CD8-positive, alpha-beta memory T cell (primary cell): ENCODE results near the gene RPS19. TPM values are rescaled to one million over a fixed set of nuclear protein-coding genes. Genes with fewer than 3 reads are reported as not detected.
A peak's percentile ranks its signal among the peaks of the same experiment; 100 is the strongest.
"Not testable (repeated sequence)": the region's sequence is repeated elsewhere in the genome, so short reads cannot be mapped to it uniquely, and the experiment has no call there.

ENCODE experiments used
- CTCF ChIA-PET: fragments of 350-600 bp; sonication (Branson Sonifier 250); formaldehyde crosslinking; loops from one replicate; lab custom pipeline; 2021; ENCODE audit warnings: antibody characterized with exemption; lab: Charles Lee
- POLR2A ChIA-PET: fragments of 350-600 bp; sonication (Branson Sonifier 250); formaldehyde crosslinking; loops from one replicate; lab custom pipeline; 2021; ENCODE audit warnings: antibody characterized with exemption; lab: Charles Lee
- DNase-seq, 5 donors: peaks; one replicate each; pipeline versions ENCODE4 v3.0.0 to v3.0.0-alpha.2; 2020 to 2022; ENCODE audit warnings: mixed read lengths in 1 of 5
- H3K27ac ChIP-seq: one replicate; pipeline ENCODE4 v1.7.0; 2013; ENCODE audit warnings: low read depth, mild to moderate bottlenecking, low read length, moderate library complexity
- H3K27me3 ChIP-seq: 2 replicates; pipeline ENCODE4 v1.7.0; 2013; ENCODE audit warnings: low read length, mild to moderate bottlenecking; ENCODE audit not compliant: insufficient read depth, poor library complexity, severe bottlenecking
- H3K36me3 ChIP-seq: 2 replicates; pipeline ENCODE4 v1.7.0; 2013; ENCODE audit warnings: mild to moderate bottlenecking, low read length, moderate library complexity; ENCODE audit not compliant: insufficient read depth
- H3K4me1 ChIP-seq: 2 replicates; pipeline ENCODE4 v1.7.0; 2013; ENCODE audit warnings: mild to moderate bottlenecking, low read length, moderate library complexity; ENCODE audit not compliant: insufficient read depth
- H3K4me3 ChIP-seq: 2 replicates; pipeline ENCODE4 v1.7.0; 2013; ENCODE audit warnings: mild to moderate bottlenecking, low read length
- H3K9me3 ChIP-seq: 2 replicates; pipeline ENCODE4 v1.7.0; 2013; ENCODE audit warnings: mild to moderate bottlenecking, low read length
- H3K27ac Mint-ChIP-seq, 8 donors: one replicate each; pipeline ENCODE4 v1.8.0; 2020 to 2021; ENCODE audit warnings: mixed read lengths in 8 of 8, mild to moderate bottlenecking in 6 of 8, inconsistent platforms in 3 of 8, moderate library complexity in 3 of 8
- H3K27me3 Mint-ChIP-seq, 2 donors: one replicate each; pipeline ENCODE4 v1.8.0; 2020 to 2021; ENCODE audit warnings: mixed read lengths in 2 of 2, mild to moderate bottlenecking in 1 of 2, moderate library complexity in 1 of 2
- H3K36me3 Mint-ChIP-seq, 3 donors: one replicate each; pipeline ENCODE4 v1.8.0; 2020 to 2021; ENCODE audit warnings: mixed read lengths in 3 of 3, inconsistent platforms in 1 of 3, mild to moderate bottlenecking in 1 of 3
- H3K4me1 Mint-ChIP-seq, 3 donors: one replicate each; pipeline ENCODE4 v1.8.0; 2020 to 2021; ENCODE audit warnings: mixed read lengths in 3 of 3, inconsistent platforms in 1 of 3, mild to moderate bottlenecking in 1 of 3
- H3K4me3 Mint-ChIP-seq, 7 donors: one replicate each; pipeline ENCODE4 v1.8.0; 2020 to 2021; ENCODE audit warnings: mixed read lengths in 7 of 7, mild to moderate bottlenecking in 6 of 7, moderate library complexity in 4 of 7, inconsistent platforms in 2 of 7
- H3K9me3 Mint-ChIP-seq, 5 donors: one replicate each; pipeline ENCODE4 v1.8.0; 2020 to 2022; ENCODE audit warnings: mixed read lengths in 5 of 5, mild to moderate bottlenecking in 3 of 5, moderate library complexity in 2 of 5, inconsistent platforms in 1 of 5
- polyA plus RNA-seq: library from polyadenylated mRNA; unstranded; fragments of 300-500 nt; fragmentation: Illumina TruSeq; gene quantifications from one replicate; pipeline ENCODE4 v1.2.3, GENCODE V29; 2021
- total RNA-seq, 2 experiments: library from RNA; stranded (reverse); gene quantifications; one replicate each; pipeline ENCODE4 v1.2.3, GENCODE V29; 2021

The RPS19 gene
- total and polyA plus RNA-seq, 3 experiments from 2014 or later = 3,036 to 6,195 (median 3,142) TPM

- Histone ChIP-seq H3K9me3 (no peaks in the 10 kb centered on the region), H3K36me3 (no peaks in the 10 kb centered on the region), H3K27ac (no peak overlapping the region), H3K4me3 (no peak overlapping the region), H3K27me3 (peaks cover 36% of the 10 kb centered on the region), H3K4me1 (peaks cover 55% of the 10 kb centered on the region)
- Mint-ChIP-seq H3K9me3 (no peaks in the 10 kb centered on the region), H3K36me3 (peaks cover 0 to 4% (median 0%) of the 10 kb centered on the region in 3 donors), H3K4me1 (peaks cover 35 to 53% (median 37%) of the 10 kb centered on the region in 3 donors), H3K4me3 (peak overlapping the region in 5 of 7 donors; percentile 28 to 50 (median 30)), H3K27ac (peak overlapping the region in 2 of 8 donors; percentile 34 to 61), H3K27me3 (peaks cover 8 to 19% of the 10 kb centered on the region in 2 donors)
- ChIA-PET CTCF (no interaction called here), POLR2A (no interaction called here)
- no peak for DNase-seq
Measured at GRCh38 chr19:41913538-41914423, 53.7 kb downstream of the RPS19 start.

GRCh38 chr19:41914424-41914834 is 54.4 kb downstream of the RPS19 start:
- H3K36me3 ChIP-seq, DNase-seq, H3K9me3 ChIP-seq, H3K36me3 Mint-ChIP-seq, POLR2A ChIA-PET, H3K9me3 Mint-ChIP-seq, CTCF ChIA-PET, H3K4me3 ChIP-seq, H3K27ac ChIP-seq: not testable (repeated sequence)
- H3K27me3 Mint-ChIP-seq = peaks cover 8 to 19% of the 10 kb centered on the region in 2 donors
- H3K4me3 Mint-ChIP-seq = peak overlapping the region in 2 of 7 donors; percentile 28 to 34
- Histone ChIP-seq H3K4me1 (peaks cover 55% of the 10 kb centered on the region), H3K27me3 (peaks cover 36% of the 10 kb centered on the region)
- H3K27ac Mint-ChIP-seq = peak overlapping the region in 2 of 8 donors; percentile 34 to 61
- peaks cover 34 to 46% (median 35%) of the 10 kb centered on the region in 3 donors for H3K4me1 Mint-ChIP-seq

GRCh38 chr19:41915021-41915775 is 55.1 kb downstream of the RPS19 start:
- peaks cover 31 to 42% (median 35%) of the 10 kb centered on the region in 3 donors for H3K4me1 Mint-ChIP-seq
- H3K4me3 Mint-ChIP-seq = peak overlapping the region in 1 of 7 donors; percentile 30
- ChIA-PET POLR2A (no interaction called here), CTCF (no interaction called here)
- no peaks in the 10 kb centered on the region for H3K9me3 ChIP-seq
- no peak for DNase-seq
- no peaks in the 10 kb centered on the region for H3K36me3 Mint-ChIP-seq
- no peak overlapping the region for H3K27ac Mint-ChIP-seq
- no peaks in the 10 kb centered on the region for H3K9me3 Mint-ChIP-seq
- H3K27me3 ChIP-seq = peaks cover 36% of the 10 kb centered on the region
- no peak overlapping the region for H3K27ac ChIP-seq
- H3K36me3 ChIP-seq = no peaks in the 10 kb centered on the region
- peaks cover 8 to 19% of the 10 kb centered on the region in 2 donors for H3K27me3 Mint-ChIP-seq
- H3K4me1 ChIP-seq = peaks cover 55% of the 10 kb centered on the region
- H3K4me3 ChIP-seq = peak overlapping the region; percentile 25

GRCh38 chr19:41915776-41916414 is 55.8 kb downstream of the RPS19 start:
- Mint-ChIP-seq H3K4me1 (peaks cover 24 to 35% (median 29%) of the 10 kb centered on the region in 3 donors), H3K27ac (no peak overlapping the region), H3K27me3 (peaks cover 8 to 19% of the 10 kb centered on the region in 2 donors), H3K4me3 (no peak overlapping the region), H3K36me3 (no peaks in the 10 kb centered on the region), H3K9me3 (no peaks in the 10 kb centered on the region)
- Histone ChIP-seq H3K4me3 (peak overlapping the region; percentile 25), H3K4me1 (peaks cover 51% of the 10 kb centered on the region), H3K9me3 (no peaks in the 10 kb centered on the region), H3K27ac (no peak overlapping the region), H3K36me3 (no peaks in the 10 kb centered on the region), H3K27me3 (peaks cover 36% of the 10 kb centered on the region)
- POLR2A ChIA-PET = interaction anchor here (0.6 kb wide), 1 partner anchor 42 kb away, joined by 4 read pairs; no protein-coding TSS in a partner anchor
- CTCF ChIA-PET = no interaction called here
- DNase-seq = no peak

- H3K27me3 Mint-ChIP-seq = peaks cover 15 to 18% of the 10 kb centered on the region in 2 donors
- Histone ChIP-seq H3K27ac (no peak overlapping the region), H3K4me3 (no peak overlapping the region), H3K4me1 (peaks cover 42% of the 10 kb centered on the region), H3K27me3 (peaks cover 36% of the 10 kb centered on the region), H3K9me3 (no peaks in the 10 kb centered on the region), H3K36me3 (no peaks in the 10 kb centered on the region)
- H3K27ac Mint-ChIP-seq = no peak overlapping the region
- H3K4me3 Mint-ChIP-seq = no peak overlapping the region
- no peaks in the 10 kb centered on the region for H3K9me3 Mint-ChIP-seq
- H3K4me1 Mint-ChIP-seq = peaks cover 15 to 27% (median 15%) of the 10 kb centered on the region in 3 donors
- H3K36me3 Mint-ChIP-seq = no peaks in the 10 kb centered on the region
- POLR2A ChIA-PET = no interaction called here
- CTCF ChIA-PET = no interaction called here
- no peak for DNase-seq
Measured at GRCh38 chr19:41917676-41918075, 57.6 kb downstream of the RPS19 start.

GRCh38 chr19:41918095-41918494 is 58.0 kb downstream of the RPS19 start:
- ChIA-PET POLR2A (no interaction called here), CTCF (no interaction called here)
- Mint-ChIP-seq H3K27me3 (peaks cover 15 to 20% of the 10 kb centered on the region in 2 donors), H3K9me3 (no peaks in the 10 kb centered on the region), H3K36me3 (no peaks in the 10 kb centered on the region), H3K4me1 (peaks cover 15 to 25% (median 15%) of the 10 kb centered on the region in 3 donors), H3K27ac (no peak overlapping the region), H3K4me3 (no peak overlapping the region)
- no peak for DNase-seq
- no peak overlapping the region for H3K4me3 ChIP-seq
- H3K9me3 ChIP-seq = no peaks in the 10 kb centered on the region
- H3K27ac ChIP-seq = no peak overlapping the region
- H3K4me1 ChIP-seq = peaks cover 42% of the 10 kb centered on the region
- peaks cover 36% of the 10 kb centered on the region for H3K27me3 ChIP-seq
- no peaks in the 10 kb centered on the region for H3K36me3 ChIP-seq

GRCh38 chr19:41918653-41919244 is 58.7 kb downstream of the RPS19 start:
- no peak overlapping the region for H3K4me3 Mint-ChIP-seq
- Histone ChIP-seq H3K9me3 (no peaks in the 10 kb centered on the region), H3K27me3 (peaks cover 30% of the 10 kb centered on the region), H3K4me1 (peaks cover 36% of the 10 kb centered on the region), H3K27ac (no peak overlapping the region), H3K4me3 (no peak overlapping the region), H3K36me3 (no peaks in the 10 kb centered on the region)
- ChIA-PET CTCF (interaction anchor here (1.3 kb wide), 1 partner anchor 15 kb away, joined by 4 read pairs; no protein-coding TSS in a partner anchor), POLR2A (no interaction called here)
- peaks cover 15 to 21% of the 10 kb centered on the region in 2 donors for H3K27me3 Mint-ChIP-seq
- DNase-seq = no peak
- no peak overlapping the region for H3K27ac Mint-ChIP-seq
- H3K4me1 Mint-ChIP-seq = peaks cover 14 to 22% (median 16%) of the 10 kb centered on the region in 3 donors
- no peaks in the 10 kb centered on the region for H3K36me3 Mint-ChIP-seq
- H3K9me3 Mint-ChIP-seq = no peaks in the 10 kb centered on the region
